Activated T-cell treated with anti-CD3 and anti-CD28 coated beads, Interleukin-2, amount 50 U/mL, for 4 hours (primary cell): Measurements from ENCODE around the gene IFRD2. TPM values are rescaled to one million over a fixed set of nuclear protein-coding genes. Genes with fewer than 3 reads are reported as not detected.
"Not testable (repeated sequence)": the region's sequence is repeated elsewhere in the genome, so short reads cannot be mapped to it uniquely, and the experiment has no call there.

ENCODE experiments used
- ATAC-seq, 2 donors: fragments of 200-7000 bp; cut with Tn5 transposase; one replicate each; pipeline ENCODE4 v1.10.0; 2021
- DNase-seq: peaks from one replicate; pipeline ENCODE4 v3.0.0-alpha.2; 2020
- H3K27me3 Mint-ChIP-seq: one replicate; pipeline ENCODE4 v1.8.0; 2021; ENCODE audit warnings: low read depth, mixed read lengths
- H3K36me3 Mint-ChIP-seq: one replicate; pipeline ENCODE4 v1.8.0; 2022; ENCODE audit warnings: mixed read lengths; ENCODE audit not compliant: insufficient read depth
- H3K4me1 Mint-ChIP-seq: one replicate; pipeline ENCODE4 v1.8.0; 2021; ENCODE audit warnings: low read depth, mixed read lengths
- H3K4me3 Mint-ChIP-seq: one replicate; pipeline ENCODE4 v1.8.0; 2021; ENCODE audit warnings: mild to moderate bottlenecking, moderate library complexity, mixed read lengths
- H3K9me3 Mint-ChIP-seq: one replicate; pipeline ENCODE4 v1.8.0; 2021; ENCODE audit warnings: mixed read lengths
- total RNA-seq, 3 donors: library from RNA; stranded (reverse); gene quantifications; one replicate each; pipeline ENCODE4 v1.2.1, GENCODE V29; 2021

IFRD2 gene
- total RNA-seq, 3 donors from 2014 or later, result 339 to 366 (median 341) TPM

DNA sequence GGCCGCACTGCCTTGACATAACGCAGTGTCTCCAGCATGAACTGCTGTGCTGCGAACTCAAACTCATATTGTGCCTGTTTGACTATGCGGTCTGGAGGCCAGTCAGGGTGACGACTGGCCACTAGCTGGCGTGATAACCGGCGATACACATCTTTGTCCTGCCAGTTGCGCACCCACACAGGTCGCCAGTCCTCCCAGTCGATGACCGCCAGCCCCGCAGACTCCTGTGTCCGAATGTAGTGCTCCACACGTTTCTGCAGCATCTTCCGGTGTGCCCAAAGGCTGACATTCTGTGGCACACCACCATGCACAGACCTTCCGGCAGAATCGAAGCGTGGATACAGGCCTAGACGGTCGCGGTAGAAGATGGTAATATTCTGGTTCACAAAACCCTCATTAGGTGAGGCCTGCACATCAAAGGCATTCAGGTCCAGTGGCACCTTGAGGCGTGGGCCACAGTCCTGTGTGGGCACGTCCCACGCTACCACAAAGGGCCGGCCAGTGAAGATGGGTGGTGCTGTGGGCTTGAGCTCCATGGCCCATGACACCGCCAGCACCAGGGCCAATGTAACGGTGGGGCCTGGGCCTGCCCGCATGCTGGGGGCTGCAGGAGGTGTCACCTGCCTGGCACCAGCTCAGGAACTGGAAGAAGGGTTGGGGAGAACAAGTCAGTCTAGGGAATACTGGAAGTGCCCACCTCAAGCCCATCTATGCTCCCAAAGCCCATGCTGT lies 27.8 kb upstream of the IFRD2 start:
- ATAC-seq (no peak), DNase-seq (no peak)
- H3K27me3 Mint-ChIP-seq, result no peaks in the 10 kb centered on the region

DNA sequence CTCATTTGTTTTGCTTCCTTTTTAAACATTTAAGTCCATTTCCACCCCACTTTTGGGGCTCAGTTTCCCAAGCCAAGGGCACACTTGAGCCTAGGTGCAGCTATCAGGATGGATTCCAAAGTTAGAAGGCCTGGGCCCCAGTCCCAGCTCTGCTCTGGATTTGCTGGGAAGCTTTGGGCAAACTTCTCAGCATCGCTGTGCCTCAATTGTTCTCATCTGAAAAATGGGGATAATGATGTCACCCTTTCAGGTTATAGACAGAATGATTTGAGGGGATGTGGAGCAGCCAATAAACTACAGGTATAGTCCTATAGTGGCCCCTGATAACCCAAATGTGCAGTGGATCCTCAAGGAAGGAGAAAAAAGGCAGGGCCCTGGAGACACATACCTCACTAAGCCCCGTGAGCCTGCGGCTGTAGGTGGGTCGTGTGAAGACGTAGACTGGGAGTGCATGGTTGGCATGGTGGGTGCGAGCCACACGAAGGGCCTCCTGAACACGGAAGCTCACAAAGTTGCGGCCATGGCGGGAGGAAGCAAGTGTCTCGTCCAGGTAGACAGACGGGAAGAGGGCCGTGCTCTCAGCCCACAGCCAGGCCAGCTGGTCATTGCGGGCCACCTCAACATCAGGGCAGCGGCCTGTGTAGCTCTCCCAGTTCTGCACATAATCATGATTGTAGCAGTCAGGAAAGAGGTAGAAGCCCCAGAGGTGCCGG lies 27.1 kb upstream of the IFRD2 start:
- DNase-seq (no peak), ATAC-seq (no peak)
- Mint-ChIP-seq H3K9me3 (no peaks in the 10 kb centered on the region), H3K27me3 (no peaks in the 10 kb centered on the region), H3K4me1 (peaks cover 37% of the 10 kb centered on the region), H3K4me3 (peak overlapping the region; percentile 89), H3K36me3 (no peaks in the 10 kb centered on the region)

More for the DNA sequence above, 27.8 kb upstream of the IFRD2 start:
- Mint-ChIP-seq H3K4me1 (peaks cover 43% of the 10 kb centered on the region), H3K4me3 (peak overlapping the region; percentile 89), H3K36me3 (no peaks in the 10 kb centered on the region), H3K9me3 (no peaks in the 10 kb centered on the region)

DNA sequence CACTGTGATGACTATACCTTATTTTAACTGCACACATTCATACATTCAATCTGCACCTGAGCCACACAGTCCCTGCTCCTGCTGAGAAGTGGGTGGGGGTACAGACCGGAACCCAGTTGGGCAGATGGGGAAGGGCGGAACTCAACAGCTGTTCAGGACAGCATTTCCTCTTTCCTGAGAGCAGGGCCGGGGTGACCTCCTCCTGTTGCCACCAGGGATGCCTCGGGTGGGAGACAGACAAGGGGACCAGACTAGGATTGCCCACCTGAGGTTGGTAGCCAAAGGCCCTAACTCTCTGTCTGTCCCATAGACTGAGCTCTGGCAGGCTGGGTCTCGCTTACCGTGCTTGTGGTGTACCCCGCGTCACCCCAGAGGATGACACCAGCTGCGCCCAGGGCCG lies 26.4 kb upstream of the IFRD2 start:
- Mint-ChIP-seq H3K27me3 (no peaks in the 10 kb centered on the region), H3K4me1 (peaks cover 37% of the 10 kb centered on the region), H3K9me3 (no peaks in the 10 kb centered on the region), H3K4me3 (no peak overlapping the region), H3K36me3 (peaks cover 1% of the 10 kb centered on the region)
- no peak for ATAC-seq
- DNase-seq, result no peak

DNA sequence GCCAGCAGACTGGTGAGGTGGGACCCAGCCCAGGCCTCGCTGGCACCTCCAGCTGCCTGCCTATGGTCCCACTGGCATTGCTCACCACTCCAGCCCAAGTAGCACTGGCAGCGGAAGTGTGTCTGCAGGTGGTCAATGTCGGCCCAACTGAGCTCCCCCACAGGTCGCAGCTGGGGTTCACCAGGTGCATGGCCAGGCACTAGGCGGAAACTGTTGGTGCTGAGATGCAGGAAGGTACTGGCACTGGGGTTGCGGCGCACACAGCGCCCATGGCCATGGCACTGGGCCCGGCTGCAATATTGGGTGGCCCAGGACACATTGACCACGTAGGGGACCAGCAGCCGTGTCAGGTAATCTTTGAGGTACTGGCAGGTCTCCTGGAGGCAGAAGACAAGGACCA lies 25.9 kb upstream of the IFRD2 start:
- H3K36me3 Mint-ChIP-seq, result peaks cover 1% of the 10 kb centered on the region

DNA sequence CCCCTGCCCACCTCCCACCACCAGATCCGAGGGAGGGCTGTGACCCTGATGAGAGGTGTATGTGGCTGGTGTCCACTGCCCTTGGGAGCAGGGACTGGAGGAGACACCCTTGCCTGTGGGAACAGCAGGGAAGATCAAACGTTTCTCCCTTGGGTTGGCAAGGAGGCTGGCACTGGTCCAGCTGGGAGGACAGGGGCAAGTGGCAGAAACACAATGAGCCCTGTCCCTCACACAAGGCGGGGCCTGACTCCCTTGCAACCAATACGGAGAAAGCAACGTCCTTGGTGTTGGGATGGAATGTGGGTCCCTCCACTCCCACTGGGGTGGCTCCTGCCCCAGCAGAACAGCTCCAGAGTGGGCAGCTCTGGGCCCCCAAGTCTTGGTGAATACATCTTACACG lies 25.1 kb upstream of the IFRD2 start:
- no peaks in the 10 kb centered on the region for H3K9me3 Mint-ChIP-seq
- H3K36me3 Mint-ChIP-seq, result peaks cover 1% of the 10 kb centered on the region
- ATAC-seq (no peak), DNase-seq (no peak)
- no peak overlapping the region for H3K4me3 Mint-ChIP-seq
- H3K27me3 Mint-ChIP-seq, result no peaks in the 10 kb centered on the region
- H3K4me1 Mint-ChIP-seq, result peaks cover 37% of the 10 kb centered on the region

More for the DNA sequence above, 25.9 kb upstream of the IFRD2 start:
- H3K9me3 Mint-ChIP-seq, result no peaks in the 10 kb centered on the region
- H3K27me3 Mint-ChIP-seq, result no peaks in the 10 kb centered on the region
- ATAC-seq (no peak), DNase-seq (no peak)
- H3K4me3 Mint-ChIP-seq, result no peak overlapping the region
- H3K4me1 Mint-ChIP-seq, result peaks cover 37% of the 10 kb centered on the region

DNA sequence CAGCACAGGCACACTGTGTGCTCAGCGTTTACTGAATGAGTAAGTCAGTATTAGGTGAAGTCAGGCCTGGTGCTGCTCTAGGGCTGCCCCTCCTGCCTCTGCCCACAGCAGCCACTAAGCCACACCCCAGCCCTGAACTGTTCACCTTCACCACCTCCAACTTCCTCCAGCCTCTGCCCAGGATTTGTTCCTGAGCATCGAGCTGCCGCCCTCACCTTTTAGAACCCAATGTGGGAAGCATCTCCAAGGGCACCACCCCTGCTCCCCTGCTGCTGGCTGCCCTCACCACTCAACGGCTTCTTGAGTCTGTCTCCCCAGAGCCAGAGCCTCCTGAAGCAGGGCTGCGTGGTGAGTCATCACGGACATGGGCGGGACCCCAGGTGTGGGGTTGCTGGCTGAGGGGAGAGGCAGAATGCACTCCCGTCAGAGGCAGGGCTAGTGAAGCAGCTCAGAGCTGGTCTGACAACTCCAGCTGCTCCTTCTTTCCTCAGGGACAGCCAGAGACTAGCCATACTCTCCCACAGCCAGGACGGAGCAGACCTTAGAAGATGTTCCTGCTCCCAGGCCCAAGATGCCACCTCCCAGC lies 24.5 kb upstream of the IFRD2 start:
- Mint-ChIP-seq H3K4me1 (peaks cover 37% of the 10 kb centered on the region), H3K4me3 (peak overlapping the region; percentile 28), H3K36me3 (peaks cover 1% of the 10 kb centered on the region), H3K9me3 (no peaks in the 10 kb centered on the region), H3K27me3 (no peaks in the 10 kb centered on the region)
- DNase-seq (peak; percentile 70), ATAC-seq (peak; percentile 13 to 27)

DNA sequence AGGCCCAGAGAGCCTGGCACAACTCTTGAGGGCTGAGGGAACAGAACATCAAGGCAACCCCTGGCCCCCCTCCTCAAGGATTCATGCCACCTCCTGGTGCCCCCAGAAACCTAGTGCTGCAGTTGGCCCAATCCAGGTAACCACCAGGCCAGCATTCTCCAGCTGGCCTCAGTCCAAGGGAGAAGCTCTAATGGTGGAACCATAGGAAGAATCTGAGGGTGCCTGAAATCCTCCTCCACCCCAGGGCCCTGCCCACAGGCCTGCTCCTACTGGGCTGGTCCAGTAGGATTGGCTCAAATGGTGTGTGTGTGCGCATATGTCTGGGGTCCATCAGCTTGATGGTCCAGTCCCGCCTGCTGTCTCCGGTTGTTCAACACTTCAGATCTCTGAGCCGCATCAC lies 22.6 kb upstream of the IFRD2 start:
- Mint-ChIP-seq H3K27me3 (no peaks in the 10 kb centered on the region), H3K4me3 (no peak overlapping the region), H3K36me3 (peaks cover 1% of the 10 kb centered on the region), H3K4me1 (peaks cover 28% of the 10 kb centered on the region), H3K9me3 (no peaks in the 10 kb centered on the region)
- ATAC-seq (no peak), DNase-seq (no peak)

DNA sequence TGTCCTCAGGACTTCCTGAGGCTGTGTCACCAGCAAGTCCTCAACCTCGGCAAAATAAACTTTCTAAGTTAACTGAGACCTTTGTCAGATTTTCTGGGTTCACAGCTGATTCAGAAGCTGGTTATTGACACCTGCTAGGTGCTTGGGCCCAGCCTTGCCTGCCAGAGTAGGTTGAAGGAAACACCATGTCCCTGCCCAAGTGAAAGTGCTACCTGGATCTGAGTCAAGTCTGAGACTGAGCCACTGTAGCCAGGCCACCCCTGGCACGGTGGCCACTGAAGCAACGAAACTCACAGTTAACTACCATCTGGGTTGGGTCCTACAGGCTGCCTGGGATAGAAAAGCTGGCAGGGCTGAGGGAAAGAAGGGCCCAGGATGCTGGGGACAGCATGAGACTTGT lies 22.1 kb upstream of the IFRD2 start:
- H3K27me3 Mint-ChIP-seq, result no peaks in the 10 kb centered on the region
- peaks cover 1% of the 10 kb centered on the region for H3K36me3 Mint-ChIP-seq
- DNase-seq (no peak), ATAC-seq (no peak)
- H3K4me1 Mint-ChIP-seq, result peaks cover 24% of the 10 kb centered on the region
- no peak overlapping the region for H3K4me3 Mint-ChIP-seq
- no peaks in the 10 kb centered on the region for H3K9me3 Mint-ChIP-seq

DNA sequence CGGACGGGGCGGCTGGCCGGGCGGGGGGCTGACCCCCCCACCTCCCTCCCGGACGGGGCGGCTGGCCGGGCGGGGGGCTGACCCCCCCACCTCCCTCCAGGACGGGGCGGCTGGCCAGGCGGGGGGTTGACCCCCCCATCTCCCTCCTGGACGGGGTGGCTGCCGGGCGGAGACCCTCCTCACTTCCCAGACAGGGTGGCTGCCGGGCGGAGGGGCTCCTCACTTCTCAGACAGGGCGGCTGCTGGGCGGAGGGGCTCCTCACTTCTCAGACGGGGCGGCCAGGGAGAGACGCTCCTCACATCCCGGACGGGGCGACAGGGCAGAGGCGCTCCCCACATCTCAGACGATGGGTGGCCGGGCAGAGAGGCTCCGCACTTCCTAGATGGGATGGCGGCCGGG lies 19.8 kb upstream of the IFRD2 start:
- not testable (repeated sequence) for DNase-seq, H3K4me3 Mint-ChIP-seq, H3K36me3 Mint-ChIP-seq, ATAC-seq, H3K27me3 Mint-ChIP-seq, H3K9me3 Mint-ChIP-seq
- peaks cover 12% of the 10 kb centered on the region for H3K4me1 Mint-ChIP-seq

DNA sequence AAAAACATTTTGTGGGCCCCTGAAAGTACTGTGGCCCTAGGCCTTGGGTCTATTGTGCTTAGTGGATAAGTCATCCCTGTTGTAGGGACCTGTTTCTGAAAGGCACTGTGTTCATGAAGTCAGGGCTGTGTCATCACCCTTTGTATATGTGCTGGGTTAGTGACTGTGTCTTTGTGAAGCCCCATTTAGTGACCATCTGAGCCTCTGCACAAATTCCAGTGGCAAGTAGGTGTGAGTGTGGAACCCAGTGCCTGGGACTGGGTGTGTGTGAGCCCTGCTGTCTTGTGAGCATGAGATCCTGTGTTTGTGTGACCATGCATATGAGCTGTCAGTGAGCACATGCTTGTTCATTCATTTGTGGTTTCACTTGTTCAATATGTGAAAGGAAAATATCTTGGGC lies 12.4 kb upstream of the IFRD2 start:
- no peaks in the 10 kb centered on the region for H3K9me3 Mint-ChIP-seq
- no peak for DNase-seq
- ATAC-seq, result peak; percentile 67 to 69
- no peaks in the 10 kb centered on the region for H3K27me3 Mint-ChIP-seq
- H3K4me3 Mint-ChIP-seq, result no peak overlapping the region
- H3K4me1 Mint-ChIP-seq, result peaks cover 18% of the 10 kb centered on the region
- no peaks in the 10 kb centered on the region for H3K36me3 Mint-ChIP-seq

DNA sequence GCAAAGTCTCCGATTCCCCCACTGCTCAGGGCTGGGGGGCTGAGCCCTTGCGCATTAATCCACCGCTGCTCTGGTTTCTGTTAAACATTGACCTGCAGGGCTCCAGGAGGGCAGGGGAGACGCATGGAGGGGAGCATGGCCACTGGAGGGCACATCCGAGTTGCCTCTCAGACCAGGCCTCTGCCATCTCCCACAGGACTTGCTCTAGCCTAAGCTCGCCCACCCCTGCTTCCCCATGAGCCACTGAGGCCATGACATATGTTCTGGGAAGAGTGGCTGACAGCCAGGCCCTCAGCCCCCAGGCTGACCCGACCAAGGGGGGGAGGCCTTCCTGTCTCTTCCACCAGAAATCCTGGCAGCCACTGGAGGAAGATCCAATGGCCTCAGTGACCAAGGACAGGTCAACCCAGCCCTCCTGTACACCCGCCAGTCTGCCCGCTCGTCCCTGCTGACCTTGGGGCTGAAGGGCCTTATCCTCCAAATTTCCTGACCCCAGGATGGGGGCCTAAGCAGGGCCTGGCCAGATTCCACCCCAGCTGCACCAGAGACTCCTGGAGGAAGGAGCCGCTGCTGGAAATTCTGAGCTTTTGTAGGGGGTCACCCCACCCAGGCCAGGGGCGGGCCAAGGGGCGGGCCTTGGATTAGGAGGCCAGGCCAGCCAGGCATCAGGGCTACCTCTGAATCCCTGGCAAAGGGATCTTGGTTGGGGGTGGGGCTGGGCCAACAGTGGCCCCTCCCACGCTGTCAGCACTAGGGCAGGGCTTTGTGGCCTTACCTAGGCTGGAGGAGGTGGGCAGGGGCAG lies 11.0 kb upstream of the IFRD2 start, which contains the start of gene HYAL1:
HYAL1 (minus strand) TSS at position 562 of the 803 bp plus-strand sequence. CDS start 618 bp downstream, outside the sequence.
- Mint-ChIP-seq H3K4me3 (no peak within 1 kb of the TSS), H3K9me3 (no peaks in the 10 kb centered on the region), H3K36me3 (no peaks in the 10 kb centered on the region), H3K4me1 (peaks cover 22% of the 10 kb centered on the region), H3K27me3 (no peaks in the 10 kb centered on the region)
- DNase-seq (no peak), ATAC-seq (no peak)

DNA sequence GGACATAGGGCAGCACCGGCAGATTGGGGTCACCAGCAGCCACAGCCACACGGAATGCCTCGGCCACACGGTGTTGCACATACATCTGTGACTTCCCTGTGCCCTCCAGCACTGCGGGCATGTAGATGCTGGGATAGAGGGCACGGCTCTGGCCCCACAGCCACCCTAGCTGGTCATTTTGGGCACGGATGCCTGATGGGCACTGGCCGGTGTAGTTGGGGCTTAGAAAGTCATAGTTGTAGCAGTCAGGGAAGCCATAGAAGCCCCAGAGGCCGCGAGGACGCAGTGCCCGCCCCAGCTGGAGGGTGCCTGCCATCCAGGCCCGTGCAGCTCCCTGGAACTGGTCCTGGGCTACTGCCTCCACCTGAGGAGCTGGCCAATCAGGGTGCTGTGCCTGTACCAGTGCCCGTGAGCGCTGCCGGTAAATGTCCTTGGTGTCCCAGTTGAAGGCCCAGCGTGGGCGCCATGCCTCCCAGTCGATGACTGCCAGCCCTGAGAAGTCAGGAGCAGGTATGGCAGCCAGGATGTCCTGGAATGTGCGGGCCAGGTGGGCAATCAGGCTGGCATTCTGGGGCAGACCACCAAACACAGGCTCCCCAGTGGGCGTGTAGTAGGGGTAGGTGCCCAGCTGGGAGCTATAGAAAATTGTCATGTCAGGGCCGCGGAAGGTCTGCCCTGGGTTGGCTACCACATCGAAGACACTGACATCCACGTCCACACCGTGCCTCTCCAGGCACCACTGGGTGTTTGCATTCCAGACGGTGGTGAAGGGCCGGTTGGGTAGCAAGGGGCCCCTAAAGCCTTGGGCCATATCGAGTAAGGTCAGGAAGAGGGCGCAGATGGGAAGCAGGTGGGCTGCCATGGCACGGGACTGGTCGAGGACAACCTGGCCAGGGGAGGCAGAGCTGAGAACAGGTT lies 10.1 kb upstream of the IFRD2 start:
- no peak for ATAC-seq
- H3K4me3 Mint-ChIP-seq, result no peak overlapping the region
- peaks cover 26% of the 10 kb centered on the region for H3K4me1 Mint-ChIP-seq
- no peaks in the 10 kb centered on the region for H3K36me3 Mint-ChIP-seq
- no peaks in the 10 kb centered on the region for H3K9me3 Mint-ChIP-seq
- H3K27me3 Mint-ChIP-seq, result no peaks in the 10 kb centered on the region
- DNase-seq, result no peak

DNA sequence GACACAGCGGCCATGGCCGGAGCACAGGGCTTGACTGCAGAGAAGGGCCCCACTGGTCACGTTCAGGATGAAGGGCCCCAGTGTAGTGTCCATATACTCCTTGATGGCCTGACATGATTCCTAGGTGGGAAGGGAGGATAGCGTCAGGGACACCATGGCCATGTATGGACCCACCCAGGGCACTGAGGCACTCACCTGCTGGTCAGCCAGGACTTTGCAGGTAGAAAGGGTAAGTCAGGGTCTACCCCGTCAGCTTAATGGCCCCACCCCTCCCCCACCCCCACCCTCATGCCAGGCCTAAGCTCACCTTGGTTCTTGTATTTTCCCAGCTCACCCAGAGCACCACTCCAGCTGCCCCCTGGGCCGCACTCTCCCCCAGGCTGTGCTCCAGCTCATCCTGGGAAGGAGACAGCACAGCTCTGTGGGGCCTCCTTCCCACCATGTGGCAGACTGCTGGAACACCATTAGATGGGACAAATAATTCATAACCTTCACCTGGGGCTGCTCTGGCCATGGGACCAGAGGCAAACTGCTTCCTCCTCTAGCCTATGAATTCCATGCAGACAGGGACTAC lies 8.5 kb upstream of the IFRD2 start:
- H3K4me1 Mint-ChIP-seq, result peaks cover 26% of the 10 kb centered on the region
- H3K27me3 Mint-ChIP-seq, result no peaks in the 10 kb centered on the region
- ATAC-seq, result no peak
- no peaks in the 10 kb centered on the region for H3K9me3 Mint-ChIP-seq
- no peaks in the 10 kb centered on the region for H3K36me3 Mint-ChIP-seq
- H3K4me3 Mint-ChIP-seq, result peak overlapping the region; percentile 91
- no peak for DNase-seq
